Measurements from ENCODE around the gene KISS1.

The KISS1 gene

DNA sequence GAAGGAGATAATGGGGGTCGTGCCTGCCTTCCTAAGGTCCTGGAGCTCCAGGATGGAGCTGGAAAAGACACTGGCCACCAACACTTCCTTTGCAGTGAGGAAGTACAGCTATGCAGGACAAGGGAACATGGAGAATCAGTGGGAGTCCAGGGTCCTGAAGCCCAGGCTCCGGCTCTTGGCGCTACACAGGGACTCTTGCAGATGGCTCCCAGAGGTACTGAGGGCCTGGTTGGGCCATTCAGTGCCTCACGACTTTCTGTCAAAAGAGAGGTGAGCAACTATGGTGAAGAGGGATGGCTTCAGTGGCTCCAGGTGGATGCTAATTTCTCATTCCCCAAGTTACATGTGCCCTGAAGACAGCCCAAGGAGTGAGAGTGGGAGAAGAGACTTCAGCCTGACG is 42.6 kb downstream of the KISS1 start:
- no peak for FAIRE-seq

DNA sequence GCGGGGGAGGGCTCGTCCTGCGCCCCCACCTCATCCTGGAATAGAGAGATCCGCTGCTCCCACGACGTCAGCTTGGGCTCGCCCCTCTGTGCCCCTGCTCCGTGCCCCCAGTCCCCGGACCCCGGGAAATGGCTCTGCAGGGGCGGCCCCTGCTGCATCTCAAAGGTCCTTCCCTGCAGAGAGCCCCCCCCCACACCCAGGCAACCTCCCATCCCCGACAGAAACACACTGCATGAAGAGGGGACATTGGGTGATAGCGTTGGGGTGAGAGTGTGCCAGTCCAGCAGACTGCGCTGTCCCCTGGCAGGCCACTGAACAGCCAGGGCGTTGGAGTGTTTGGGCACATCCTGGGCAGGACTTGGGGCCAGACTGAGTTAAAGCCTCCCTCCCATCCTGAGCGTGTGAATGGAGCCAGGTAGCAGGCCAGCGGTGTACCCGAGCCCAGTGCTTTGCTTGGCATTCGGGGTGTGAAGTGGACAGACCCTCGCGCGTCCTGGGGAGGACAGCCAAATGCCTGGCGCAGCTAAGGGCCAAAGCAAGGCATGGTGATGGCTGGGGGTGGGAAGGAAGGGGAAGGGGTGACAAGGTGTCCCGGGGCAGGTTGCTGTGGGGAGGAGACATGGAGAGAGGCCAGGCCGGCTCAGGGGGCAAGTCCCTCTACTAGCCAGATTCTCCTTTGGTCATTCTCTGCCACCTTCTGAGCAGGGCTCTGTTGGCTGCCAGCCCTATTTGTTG is 43.8 kb downstream of the KISS1 start:
- no peak for FAIRE-seq

DNA sequence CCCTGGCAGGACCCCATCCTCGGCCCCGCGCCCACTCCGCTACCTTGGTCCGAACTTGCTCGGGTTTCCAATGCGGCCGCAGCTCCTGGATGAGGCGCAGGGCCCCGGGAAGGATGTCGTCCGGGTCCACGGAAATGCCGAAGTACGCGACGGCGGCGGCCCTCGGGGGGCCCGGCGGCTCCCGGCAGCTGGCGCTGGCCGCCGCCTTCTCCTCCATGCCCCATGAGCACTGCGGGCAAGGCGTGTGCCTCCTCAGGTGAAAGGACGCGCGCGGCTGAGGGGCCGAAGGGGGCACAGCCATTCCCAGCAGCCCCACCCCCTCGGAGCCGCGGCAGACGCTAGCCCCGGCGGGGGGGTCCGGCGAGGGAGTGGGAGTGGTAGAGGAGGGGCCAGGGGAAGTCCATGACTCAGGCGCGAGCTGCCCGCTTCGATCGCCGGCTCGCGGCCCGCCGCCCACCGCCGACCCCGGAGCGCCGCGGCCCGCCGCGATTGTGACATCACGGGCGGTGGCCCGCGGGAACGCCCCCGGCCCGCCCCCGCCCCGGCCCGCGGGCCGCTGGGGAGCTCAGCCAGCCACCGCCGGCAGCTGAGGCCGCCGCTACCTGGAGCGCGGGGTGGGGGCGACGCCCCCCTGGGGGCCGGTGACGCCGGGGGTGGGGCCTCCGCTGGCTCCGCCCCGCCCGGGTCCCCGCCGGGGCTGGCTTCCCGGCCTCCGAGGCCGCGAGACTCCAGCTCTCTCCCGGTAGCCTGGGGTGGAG is 44.6 kb downstream of the KISS1 start, which contains the start of gene ETNK2:
Gene ETNK2, minus strand, starts transcription at position 493 of the 758 bp plus-strand sequence. Its CDS starts 192 bp downstream, at position 301.
- FAIRE-seq = no peak

DNA sequence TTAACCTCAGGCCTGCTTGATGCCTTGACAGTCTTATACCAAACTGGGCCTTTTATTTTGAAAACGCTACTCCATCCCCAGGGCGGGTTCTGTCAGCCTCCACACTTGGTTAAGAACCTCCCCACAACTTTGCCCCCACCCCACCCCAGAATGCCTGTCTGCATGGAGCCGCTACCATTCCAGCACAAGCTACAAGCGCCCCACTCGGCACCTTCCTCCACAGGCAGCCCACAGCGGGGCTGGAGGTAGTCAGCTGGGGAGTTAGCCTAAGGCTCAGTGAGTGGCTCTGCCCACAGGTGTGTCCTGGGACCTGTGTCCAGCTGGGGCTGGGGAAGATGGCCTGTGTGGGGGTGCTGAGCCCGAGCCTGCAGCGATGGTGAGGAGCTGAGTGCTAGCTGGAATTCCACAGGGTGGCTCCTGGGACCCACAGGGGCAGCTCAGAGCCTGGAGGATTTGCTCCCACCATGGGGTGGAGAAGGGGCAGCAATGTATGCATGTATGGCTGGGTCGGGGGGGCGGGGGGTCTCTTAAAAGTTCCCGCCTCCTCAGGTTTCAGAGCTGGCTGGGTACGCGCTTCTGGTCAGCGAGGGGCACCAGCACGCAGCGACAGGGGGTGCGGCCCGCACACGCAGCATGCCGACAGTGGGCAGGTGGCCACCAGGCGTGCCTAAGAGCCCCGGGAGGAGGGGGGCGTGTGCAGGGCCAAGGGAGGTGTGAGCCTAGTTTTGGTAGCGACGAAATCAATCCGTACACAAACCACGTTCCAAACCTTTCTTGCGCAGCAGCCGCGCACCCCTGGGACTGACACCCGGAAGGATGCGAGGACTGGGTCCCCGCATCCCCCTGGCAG is 45.4 kb downstream of the KISS1 start:
- FAIRE-seq = no peak

DNA sequence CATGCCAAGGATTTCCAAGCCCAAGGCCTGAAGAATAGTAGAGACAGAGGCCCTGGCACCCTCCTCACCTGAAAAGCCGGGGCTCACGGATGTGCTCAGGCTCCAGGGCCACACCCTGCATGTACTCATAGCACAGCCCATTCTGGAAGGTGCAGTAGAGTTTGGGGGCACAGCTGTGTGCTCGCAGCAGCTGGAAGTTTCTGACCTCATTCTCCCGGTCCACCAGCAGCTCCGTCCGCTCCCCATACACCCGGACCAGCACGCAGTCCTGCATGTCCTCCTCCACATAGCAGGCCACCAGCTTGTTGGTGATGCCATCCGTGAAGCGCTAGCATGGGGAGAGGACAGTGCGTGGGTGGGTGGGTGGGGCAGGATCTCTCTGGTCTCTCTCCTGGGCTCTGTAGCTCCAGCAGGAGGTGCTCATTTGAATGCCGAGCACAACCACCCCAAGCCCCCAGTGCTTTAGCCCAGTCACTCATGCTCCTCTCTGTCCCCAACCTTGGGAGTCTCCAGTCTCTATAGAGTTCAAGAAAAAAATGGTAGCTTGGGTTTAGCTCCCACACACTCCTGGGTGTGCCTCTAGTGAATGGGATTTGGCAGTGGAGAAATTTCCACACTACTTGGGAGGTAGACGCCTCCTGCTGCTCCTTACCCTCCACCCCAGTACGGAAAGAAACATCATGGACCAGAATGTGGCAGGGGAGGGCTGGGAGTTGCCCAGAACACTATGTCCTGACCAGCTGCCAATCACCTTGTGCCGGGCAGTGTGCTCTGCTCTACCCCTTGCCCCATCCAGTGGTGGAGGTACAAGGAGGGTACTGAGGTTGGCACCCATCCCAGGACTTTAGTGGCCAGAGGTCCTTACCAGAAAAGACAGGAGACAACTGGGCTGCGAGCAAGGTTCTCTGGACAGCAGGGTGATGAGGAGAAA is 46.4 kb downstream of the KISS1 start:
- FAIRE-seq = no peak

DNA sequence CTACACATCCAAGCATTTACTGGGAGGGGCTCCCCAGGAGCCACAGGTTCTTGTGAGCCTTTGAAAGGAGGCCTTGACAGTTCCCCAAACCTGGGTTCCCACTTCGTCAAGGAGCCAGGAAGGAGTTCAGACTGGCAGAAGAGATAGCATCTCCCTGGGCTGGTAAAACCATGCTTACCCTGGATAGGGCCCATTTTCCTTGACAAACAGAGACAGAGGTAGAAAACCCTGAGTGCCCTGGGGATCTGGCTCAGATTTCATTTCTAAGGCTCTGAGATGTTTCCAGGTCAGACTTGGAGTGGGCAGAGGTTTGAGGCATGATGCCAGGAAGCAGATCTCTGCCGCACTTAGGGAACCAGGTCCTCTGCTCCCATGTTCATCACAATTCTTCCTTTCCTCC is 47.2 kb downstream of the KISS1 start:
- FAIRE-seq = no peak

DNA sequence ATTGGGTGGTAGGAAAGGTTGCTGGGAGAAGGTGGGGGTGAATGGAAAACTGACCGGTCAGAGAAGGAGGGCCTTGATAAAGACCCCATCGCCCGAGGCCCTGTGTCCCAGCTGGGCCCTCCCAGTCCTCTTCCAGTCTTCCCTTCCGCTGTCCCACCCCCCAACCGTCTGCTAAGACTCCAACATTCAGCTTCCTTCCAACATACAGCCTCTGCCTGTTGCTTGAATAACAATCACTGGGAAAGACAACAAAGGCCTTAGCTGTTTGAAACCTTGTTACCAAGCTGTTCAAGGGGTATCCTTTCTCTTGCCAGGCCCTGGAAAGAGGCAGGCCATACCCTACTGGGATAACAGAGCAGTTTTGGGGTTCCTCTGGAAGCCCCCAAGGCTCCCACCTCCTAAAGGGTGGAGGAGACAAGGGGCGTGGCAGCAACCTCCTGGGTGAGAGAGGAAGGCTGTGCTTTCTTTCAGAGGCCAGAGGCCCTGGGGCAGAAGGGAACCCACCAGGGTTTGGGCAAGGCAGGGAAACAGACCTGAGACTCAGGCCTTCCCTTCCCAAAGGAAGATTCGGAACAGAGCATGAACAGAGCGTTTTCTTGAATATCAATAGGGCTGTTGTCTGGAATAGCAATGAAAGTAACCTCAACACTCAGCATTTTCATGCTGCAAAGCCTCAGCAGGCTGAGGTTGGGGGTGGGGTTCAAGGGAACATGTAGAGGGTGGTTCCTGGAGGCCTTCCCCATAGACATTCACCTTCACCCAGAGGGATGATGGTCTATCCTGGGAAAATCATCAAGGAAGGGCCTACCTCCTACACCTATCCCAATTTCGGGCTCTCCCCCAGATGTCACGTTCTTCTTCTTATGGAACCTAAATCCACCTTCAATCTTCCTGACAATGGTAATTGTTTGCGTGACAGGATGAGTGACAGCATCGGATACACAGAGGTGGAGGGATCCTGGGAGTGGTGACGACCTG is 48.6 kb downstream of the KISS1 start:
- FAIRE-seq = no peak

DNA sequence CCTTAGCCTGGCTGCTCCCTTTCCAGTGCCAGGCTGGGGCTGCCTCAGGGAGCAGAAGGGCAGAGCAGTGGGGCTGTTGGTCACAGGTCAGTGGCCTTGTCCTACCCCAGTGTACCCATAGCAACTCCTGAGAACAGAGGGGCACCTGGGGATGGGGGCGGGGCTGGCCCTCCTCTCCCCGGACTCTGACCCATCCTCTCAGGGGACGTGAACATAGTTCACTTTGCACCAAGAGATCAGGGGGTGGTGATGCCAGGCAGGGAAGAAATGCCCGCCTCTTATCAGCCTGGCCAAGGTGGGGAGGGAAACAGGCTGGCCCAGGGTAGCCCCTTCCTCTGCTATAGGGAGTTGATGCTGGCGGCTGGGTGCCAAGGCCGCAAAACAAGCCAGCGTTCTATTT is 49.3 kb downstream of the KISS1 start:
- FAIRE-seq = no peak

DNA sequence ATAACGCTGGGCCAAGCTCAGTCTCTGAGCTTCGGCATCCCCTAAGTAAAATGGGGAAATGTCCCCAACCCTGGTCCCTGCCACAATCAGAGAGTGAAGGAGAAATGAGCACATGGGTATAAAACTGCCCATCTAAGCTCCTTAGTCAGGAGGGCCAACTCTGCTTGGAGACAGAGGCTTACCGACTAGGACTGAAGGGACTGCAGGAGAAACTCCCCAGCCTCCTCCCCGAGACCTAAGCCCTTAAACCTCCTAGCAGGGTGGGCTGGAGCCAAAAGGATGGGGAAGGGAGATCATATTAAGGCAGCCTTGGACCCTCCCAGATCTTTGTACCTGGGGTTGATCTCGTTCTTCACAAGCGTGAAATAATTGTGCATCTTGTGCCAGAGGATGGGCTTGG is 50.0 kb downstream of the KISS1 start:
- FAIRE-seq = no peak

DNA sequence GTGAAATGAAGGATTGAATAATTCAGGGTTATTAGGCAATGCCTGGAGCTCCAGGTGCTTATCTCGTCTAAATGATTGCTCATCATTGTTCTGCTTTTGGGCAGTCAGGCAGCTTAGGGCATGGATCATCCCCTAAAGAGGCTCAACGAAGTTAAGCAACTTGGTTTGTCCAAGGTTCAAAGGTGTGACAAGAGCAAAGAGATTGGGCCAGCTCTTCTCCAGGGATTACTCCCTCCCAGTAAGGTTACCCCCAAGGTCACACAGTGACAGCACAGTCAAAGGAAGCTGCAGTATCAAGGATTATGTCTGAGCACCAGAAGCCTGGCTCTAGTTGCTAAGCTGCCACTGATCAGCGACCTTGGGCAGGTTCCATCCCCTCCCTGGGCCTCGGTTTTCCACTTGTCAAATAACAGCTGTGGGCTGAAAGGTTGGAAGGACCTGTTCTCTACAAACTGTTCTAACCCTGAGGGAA is 51.2 kb downstream of the KISS1 start:
- FAIRE-seq = no peak

DNA sequence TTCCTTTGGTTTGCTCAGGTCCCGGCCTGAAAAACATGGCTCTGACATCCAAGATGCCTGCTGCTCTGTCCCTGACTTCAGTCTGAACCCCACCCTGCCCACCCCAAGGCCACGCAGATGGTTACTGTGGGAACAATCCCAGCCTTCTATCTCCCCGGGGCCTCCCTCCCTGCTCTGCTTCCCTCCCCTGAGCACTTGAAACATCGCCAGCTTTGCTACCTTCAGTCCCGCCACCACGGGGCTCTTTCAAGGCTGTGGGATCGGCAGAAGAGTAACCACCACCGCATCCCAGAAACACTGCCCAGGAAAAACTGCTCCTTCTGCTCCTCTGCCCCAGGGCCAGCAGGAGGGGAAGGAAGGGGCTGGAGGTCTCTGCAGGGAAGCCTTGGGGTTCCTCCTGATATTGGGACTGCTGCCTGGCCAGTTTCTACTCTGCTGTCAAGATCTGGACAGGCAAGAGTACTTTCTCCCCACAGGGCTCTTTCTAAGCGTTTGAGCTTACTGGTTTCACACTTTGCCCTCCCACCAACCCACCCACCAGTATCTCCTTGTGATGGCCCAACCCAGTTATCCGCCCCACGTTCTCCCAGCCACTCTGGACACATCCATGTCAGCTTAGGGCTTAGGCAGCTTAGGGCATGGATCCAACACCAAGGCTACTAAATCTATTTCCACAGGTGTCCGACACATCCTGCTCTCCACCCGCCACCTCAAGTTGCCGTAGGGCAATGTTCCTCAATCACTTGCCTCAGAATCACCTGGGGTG is 52.8 kb downstream of the KISS1 start:
- no peak for FAIRE-seq

DNA sequence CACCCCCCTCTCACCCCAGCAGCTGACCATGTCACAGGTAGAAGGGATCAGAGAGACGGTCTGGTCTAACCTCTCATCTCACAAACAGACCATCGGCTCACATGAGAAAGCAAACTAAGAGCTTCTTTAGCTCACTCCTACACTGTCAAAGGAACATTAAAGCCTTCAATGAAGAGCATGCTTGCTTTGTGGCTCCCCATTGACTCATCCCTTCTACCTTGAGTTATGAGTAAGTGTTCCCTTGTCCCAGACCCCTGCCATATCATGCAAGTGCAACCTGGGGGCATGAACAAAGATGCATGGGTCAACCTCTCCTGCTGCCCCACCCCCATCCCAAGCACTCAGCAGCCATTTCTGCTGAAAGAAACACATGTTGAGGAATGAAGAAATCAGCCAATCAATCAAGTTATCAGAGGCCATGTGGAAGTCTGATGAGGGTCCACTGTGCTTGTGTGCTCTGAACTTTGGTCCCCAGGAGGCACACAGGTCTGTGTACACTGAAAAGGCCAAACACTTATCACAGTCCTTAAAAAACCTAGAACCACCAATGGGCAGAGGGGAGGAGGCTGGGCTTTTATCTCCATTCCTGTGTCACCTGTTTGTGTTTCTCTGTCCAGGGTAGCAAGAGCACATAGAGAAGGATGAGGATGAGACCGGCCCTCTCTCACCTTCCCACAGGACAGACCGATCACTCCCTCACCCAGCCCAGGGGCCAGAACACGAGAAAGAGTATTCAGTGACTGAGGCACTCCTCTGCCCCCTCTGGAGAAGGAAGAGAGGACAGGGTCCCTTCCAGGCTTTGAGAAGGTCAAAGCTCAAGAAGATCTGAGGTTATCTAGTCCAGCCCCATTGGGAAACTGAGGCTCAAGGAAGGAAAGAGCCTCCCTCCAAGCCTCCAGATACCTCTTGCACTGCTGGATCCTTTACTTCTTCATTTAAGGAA is 54.0 kb downstream of the KISS1 start:
- FAIRE-seq = no peak

DNA sequence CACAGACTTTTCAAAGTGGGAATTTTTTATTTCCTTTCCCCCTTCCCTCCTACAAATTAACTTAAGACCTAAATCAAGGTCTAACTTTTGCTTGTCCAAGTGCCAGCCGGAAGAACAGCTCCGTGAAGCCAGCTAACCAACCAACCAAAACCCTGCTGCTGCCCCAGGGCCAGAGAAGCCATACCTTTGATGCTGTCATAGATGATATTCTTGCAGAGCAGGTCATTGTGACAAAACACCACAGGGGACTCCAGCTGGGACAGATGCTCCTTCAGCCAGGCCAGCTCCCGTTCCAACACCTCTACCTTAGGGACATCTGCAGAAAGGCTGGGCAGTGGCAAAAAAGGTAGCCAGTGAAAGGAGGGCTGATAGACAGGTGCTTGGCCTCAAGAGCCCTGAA is 55.2 kb downstream of the KISS1 start:
- FAIRE-seq = no peak
